GM23338 (cell line): ENCODE results near the gene LIPA.

Source experiments
- CTCF ChIP-seq, 2 experiments: fragments of 200-600 bp in 1 of 2; sonication (generic) in 1 of 2; conservative IDR thresholded peaks; 2 replicates each; pipeline versions ENCODE4 v1.5.1 to v1.6.1; 2016 to 2017; ENCODE audit warnings: antibody characterized with exemption in 2 of 2, low read depth in 2 of 2, mild to moderate bottlenecking in 2 of 2, moderate library complexity in 1 of 2
- EZH2phosphoT487 ChIP-seq: fragments of 200-600 bp; sonication (generic); IDR thresholded peaks from one replicate; pipeline ENCODE4 v1.8.1; 2018; ENCODE audit warnings: antibody characterized with exemption; ENCODE audit not compliant: unreplicated experiment
- POLR2AphosphoS5 ChIP-seq: IDR thresholded peaks from 2 replicates; pipeline ENCODE4 v1.6.1; 2016; ENCODE audit warnings: antibody characterized with exemption, low read depth
- REST ChIP-seq: IDR thresholded peaks from one replicate; pipeline ENCODE4 v1.6.1; 2018; ENCODE audit warnings: antibody characterized with exemption; ENCODE audit not compliant: unreplicated experiment

GRCh38 chr10:89182894-89183293 lies 68.7 kb downstream of the LIPA start:
- TF ChIP-seq POLR2AphosphoS5 (no peak), CTCF (conservative IDR thresholded peaks at IDR 0.05; ENCODE audit: low read depth in 2 of 2) (no peak), REST (no peak), EZH2phosphoT487 (no peak)
